ENCODE data around the gene ADAMTSL3. TPM values are rescaled to one million over a fixed set of nuclear protein-coding genes. Genes with fewer than 3 reads are reported as not detected.

Gene ADAMTSL3
- total RNA-seq, 6 experiments from 2014 or later, result 7.5 to 28.7 (median 14.0) TPM

GRCh38 chr15:83993591-83993990, 339.7 kb downstream of the ADAMTSL3 start:
- Histone ChIP-seq H3K27ac (no peak overlapping the region), H3K4me1 (no peaks in the 10 kb centered on the region), H3K36me3 (no peaks in the 10 kb centered on the region), H3K4me3 (no peak overlapping the region), H3K9me3 (no peaks in the 10 kb centered on the region), H3K27me3 (no peaks in the 10 kb centered on the region)
- WGBS (ENCODE audit: insufficient coverage, low coverage, low lambda C conversion rate, missing lambda C conversion rate), result 80% methylated on average over 2 of the region's 2 CpGs
- TF ChIP-seq POLR2A (IDR thresholded peaks at IDR 0.05), result no peak
- no peak for TF ChIP-seq CTCF (IDR thresholded peaks at IDR 0.05)
- ATAC-seq, result no peak
- DNase-seq, result no peak
- intact Hi-C loops (cut with DNase I), result no loop called here

GRCh38 chr15:83998486-83998885, 344.6 kb downstream of the ADAMTSL3 start:
- intact Hi-C loops (cut with DNase I), result no loop called here

GRCh38 chr15:83999396-84000135, 345.6 kb downstream of the ADAMTSL3 start:
- no peak for ATAC-seq
- Histone ChIP-seq H3K4me1 (no peaks in the 10 kb centered on the region), H3K4me3 (no peak overlapping the region), H3K27me3 (no peaks in the 10 kb centered on the region), H3K36me3 (no peaks in the 10 kb centered on the region), H3K27ac (no peak overlapping the region), H3K9me3 (no peaks in the 10 kb centered on the region)
- intact Hi-C loops (cut with DNase I), result no loop called here
- 59% methylated on average over 6 of the region's 6 CpGs for WGBS (ENCODE audit: insufficient coverage, low coverage, low lambda C conversion rate, missing lambda C conversion rate)
- DNase-seq, result no peak
- TF ChIP-seq CTCF (IDR thresholded peaks at IDR 0.05) (no peak), POLR2A (IDR thresholded peaks at IDR 0.05) (no peak)

More at GRCh38 chr15:83998486-83998885, 344.6 kb downstream of the ADAMTSL3 start:
- DNase-seq (no peak), ATAC-seq (no peak)
- no peak overlapping the region for H3K27ac ChIP-seq
- no peak overlapping the region for H3K4me3 ChIP-seq
- H3K36me3 ChIP-seq, result no peaks in the 10 kb centered on the region
- H3K9me3 ChIP-seq, result no peaks in the 10 kb centered on the region
- WGBS (ENCODE audit: insufficient coverage, low coverage, low lambda C conversion rate, missing lambda C conversion rate), result 94% methylated on average over 2 of the region's 2 CpGs
- TF ChIP-seq CTCF (IDR thresholded peaks at IDR 0.05) (no peak), POLR2A (IDR thresholded peaks at IDR 0.05) (no peak)
- H3K27me3 ChIP-seq, result no peaks in the 10 kb centered on the region
- no peaks in the 10 kb centered on the region for H3K4me1 ChIP-seq

GRCh38 chr15:84001037-84001436, 347.1 kb downstream of the ADAMTSL3 start:
- ATAC-seq (no peak), DNase-seq (no peak)
- no peaks in the 10 kb centered on the region for H3K4me1 ChIP-seq
- no peak overlapping the region for H3K27ac ChIP-seq
- WGBS (ENCODE audit: insufficient coverage, low coverage, low lambda C conversion rate, missing lambda C conversion rate), result 91% methylated on average over 5 of the region's 5 CpGs
- no peaks in the 10 kb centered on the region for H3K9me3 ChIP-seq
- intact Hi-C loops (cut with DNase I), result no loop called here
- no peak overlapping the region for H3K4me3 ChIP-seq
- TF ChIP-seq POLR2A (IDR thresholded peaks at IDR 0.05), result no peak
- TF ChIP-seq CTCF (IDR thresholded peaks at IDR 0.05), result no peak
- H3K36me3 ChIP-seq, result no peaks in the 10 kb centered on the region
- H3K27me3 ChIP-seq, result no peaks in the 10 kb centered on the region
